IPS DF 6.9 (cell line): Measurements from ENCODE around the gene MYO1E.
"Not testable (repeated sequence)": the region's sequence is repeated elsewhere in the genome, so short reads cannot be mapped to it uniquely, and the experiment has no call there.

Experiments
- DNase-seq: peaks from one replicate; pipeline ENCODE4 v3.0.0-alpha.2; 2013; ENCODE audit warnings: low read depth, low spot score
- H3K27ac ChIP-seq: one replicate; pipeline ENCODE4 v1.5.1; 2013; ENCODE audit warnings: low read length, control low read depth
- H3K27me3 ChIP-seq: 2 replicates; pipeline ENCODE4 v1.6.1; 2013; ENCODE audit warnings: mild to moderate bottlenecking, low read length; ENCODE audit not compliant: control insufficient read depth, insufficient read depth
- H3K36me3 ChIP-seq: 2 replicates; pipeline ENCODE4 v1.6.1; 2013; ENCODE audit warnings: low read length; ENCODE audit not compliant: control insufficient read depth, insufficient read depth
- H3K4me1 ChIP-seq: 2 replicates; pipeline ENCODE4 v1.6.1; 2013; ENCODE audit warnings: low read length; ENCODE audit not compliant: control insufficient read depth, insufficient read depth
- H3K4me3 ChIP-seq: 2 replicates; pipeline ENCODE4 v1.5.1; 2013; ENCODE audit warnings: mild to moderate bottlenecking, low read length
- H3K9me3 ChIP-seq: 2 replicates; pipeline ENCODE4 v1.6.1; 2013; ENCODE audit warnings: low read length, inconsistent platforms; ENCODE audit not compliant: control insufficient read depth, insufficient read depth
- WGBS: extraction: QIAGEN DNeasy Blood & Tissue Kit; methylation state at CpG from one replicate; pipeline ENCODE4 v1.1.7; 2013; ENCODE audit warnings: mixed read lengths, missing lambda C conversion rate; ENCODE audit not compliant: insufficient read length, insufficient coverage; 5-methylcytosine and 5-hydroxymethylcytosine counted together

The MYO1E gene

DNA sequence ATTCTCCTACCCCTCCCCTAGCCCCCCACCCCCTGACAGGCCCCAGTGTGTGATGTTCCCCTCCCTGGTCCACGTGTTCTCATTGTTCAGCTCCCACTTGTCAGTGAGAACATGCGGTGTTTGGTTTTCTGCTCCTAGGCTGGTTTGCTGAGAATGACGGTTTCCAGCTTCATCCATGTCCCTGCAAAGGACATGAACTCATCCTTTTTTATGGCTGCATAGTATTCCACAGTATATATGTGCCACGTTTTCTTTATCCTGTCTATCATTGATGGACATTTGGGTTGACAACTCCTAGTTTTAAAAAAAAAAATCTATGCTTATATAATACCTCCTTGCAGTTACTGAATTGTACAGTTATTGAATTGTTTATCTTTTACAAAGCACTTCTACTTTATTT lies 35.9 kb downstream of the MYO1E start:
- not testable (repeated sequence) for H3K4me1 ChIP-seq, H3K27me3 ChIP-seq, H3K9me3 ChIP-seq, H3K4me3 ChIP-seq, H3K36me3 ChIP-seq, H3K27ac ChIP-seq, DNase-seq
- no CpG with 5 or more reads among the region's 4 CpGs for WGBS

DNA sequence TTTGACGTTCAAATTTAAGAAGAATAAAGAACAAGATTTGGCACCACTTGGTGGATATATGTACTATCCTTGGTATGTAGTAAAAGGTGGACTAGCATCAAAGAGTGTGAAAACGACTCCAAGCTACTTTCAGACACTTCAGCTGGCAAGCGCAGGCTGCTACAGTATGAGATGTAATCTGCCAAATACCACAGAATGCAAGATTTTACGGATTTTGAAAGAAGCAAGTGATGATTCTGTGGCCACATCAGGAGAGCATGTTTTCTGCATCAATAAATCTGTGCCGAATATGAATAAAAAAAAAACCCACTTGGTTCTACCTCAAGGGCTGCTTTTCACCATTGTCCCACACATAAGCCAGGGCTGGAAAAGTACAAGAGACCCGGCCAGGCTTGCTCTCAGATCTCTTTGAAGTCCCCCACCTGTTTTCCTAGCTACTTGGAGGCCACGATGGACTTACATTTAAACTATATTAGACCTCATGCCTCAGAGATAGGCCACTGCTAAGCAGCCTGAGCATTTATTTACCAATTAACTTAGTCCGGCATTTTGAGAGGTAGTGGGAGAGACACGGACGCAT lies 37.4 kb downstream of the MYO1E start:
- no peaks in the 10 kb centered on the region for H3K9me3 ChIP-seq
- no peaks in the 10 kb centered on the region for H3K4me1 ChIP-seq
- no peak overlapping the region for H3K4me3 ChIP-seq
- no peaks in the 10 kb centered on the region for H3K36me3 ChIP-seq
- WGBS = no CpG with 5 or more reads among the region's 10 CpGs
- no peaks in the 10 kb centered on the region for H3K27me3 ChIP-seq
- no peak overlapping the region for H3K27ac ChIP-seq
- DNase-seq = no peak

GRCh38 chr15:59334076-59334415 lies 38.6 kb downstream of the MYO1E start:
- no peak for DNase-seq
- H3K4me3 ChIP-seq = no peak overlapping the region
- no peaks in the 10 kb centered on the region for H3K27me3 ChIP-seq
- no peak overlapping the region for H3K27ac ChIP-seq
- H3K36me3 ChIP-seq = no peaks in the 10 kb centered on the region
- no CpG with 5 or more reads among the region's 3 CpGs for WGBS
- H3K4me1 ChIP-seq = peaks cover 2% of the 10 kb centered on the region; the same call in 1 of the 2 replicates
- no peaks in the 10 kb centered on the region for H3K9me3 ChIP-seq

- H3K4me1 ChIP-seq = peaks cover 3% of the 10 kb centered on the region; the same call in 1 of the 2 replicates
- no peaks in the 10 kb centered on the region for H3K36me3 ChIP-seq
- no peaks in the 10 kb centered on the region for H3K27me3 ChIP-seq
- H3K27ac ChIP-seq = no peak overlapping the region
- DNase-seq = no peak
- no peak overlapping the region for H3K4me3 ChIP-seq
- H3K9me3 ChIP-seq = no peaks in the 10 kb centered on the region
- no CpG with 5 or more reads among the region's 6 CpGs for WGBS
Observed at GRCh38 chr15:59333401-59334075, 39.1 kb downstream of the MYO1E start.

DNA sequence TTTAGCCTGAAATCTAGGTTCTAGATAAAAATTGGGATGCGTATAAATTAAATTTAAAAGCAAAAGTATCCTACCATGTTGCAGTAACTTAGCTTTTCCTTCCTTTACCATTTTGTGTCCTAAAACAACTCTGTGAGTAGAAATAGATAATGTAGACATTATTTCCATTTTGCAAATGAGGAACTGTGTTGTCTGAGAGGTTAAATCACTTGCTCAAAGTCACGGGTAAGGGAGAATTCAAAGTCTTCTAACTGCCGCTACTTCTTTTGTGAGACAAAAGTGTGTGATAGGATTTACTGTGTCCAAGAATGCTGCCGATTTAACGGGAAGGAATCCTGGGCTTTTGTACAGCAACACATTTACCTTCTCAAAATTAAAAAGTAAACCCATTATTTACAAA lies 40.7 kb downstream of the MYO1E start:
- peaks cover 5% of the 10 kb centered on the region for H3K4me1 ChIP-seq
- no peaks in the 10 kb centered on the region for H3K9me3 ChIP-seq
- no peak for DNase-seq
- H3K36me3 ChIP-seq = no peaks in the 10 kb centered on the region
- H3K4me3 ChIP-seq = no peak overlapping the region
- no peaks in the 10 kb centered on the region for H3K27me3 ChIP-seq
- WGBS = no CpG with 5 or more reads among the region's 5 CpGs
- no peak overlapping the region for H3K27ac ChIP-seq

DNA sequence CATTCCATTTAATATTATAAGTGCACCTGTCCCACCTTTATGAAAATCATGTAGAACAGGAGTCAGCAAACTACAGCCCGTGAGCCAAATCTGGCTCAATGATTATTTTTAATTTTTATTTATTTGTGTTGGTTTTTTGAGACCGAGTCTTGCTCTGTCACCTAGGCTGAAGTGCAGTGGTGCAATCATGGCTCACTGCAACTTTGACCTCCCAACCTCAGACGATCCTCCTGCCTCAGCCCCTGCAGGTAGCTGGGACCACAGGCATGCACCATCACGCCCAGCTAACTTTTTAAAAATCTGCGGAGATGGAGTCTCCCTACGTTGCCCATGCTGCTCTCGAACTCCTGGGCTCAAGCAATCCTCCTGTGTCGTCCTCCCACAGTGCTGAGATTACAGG lies 42.0 kb downstream of the MYO1E start:
- H3K27ac ChIP-seq = no peak overlapping the region

GRCh38 chr15:59329570-59330350 lies 42.9 kb downstream of the MYO1E start:
- Histone ChIP-seq H3K9me3 (no peaks in the 10 kb centered on the region), H3K27ac (no peak overlapping the region), H3K4me1 (peaks cover 5% of the 10 kb centered on the region), H3K36me3 (no peaks in the 10 kb centered on the region), H3K27me3 (no peaks in the 10 kb centered on the region), H3K4me3 (no peak overlapping the region)
- whole genome bisulfite sequencing = no CpG with 5 or more reads among the region's 6 CpGs
- DNase-seq = no peak

More for the DNA sequence above, 42.0 kb downstream of the MYO1E start:
- DNase-seq = no peak
- Histone ChIP-seq H3K27me3 (no peaks in the 10 kb centered on the region), H3K36me3 (no peaks in the 10 kb centered on the region), H3K4me3 (no peak overlapping the region), H3K9me3 (no peaks in the 10 kb centered on the region), H3K4me1 (peaks cover 5% of the 10 kb centered on the region)
- WGBS = no CpG with 5 or more reads among the region's 8 CpGs

- no peaks in the 10 kb centered on the region for H3K27me3 ChIP-seq
- H3K27ac ChIP-seq = no peak overlapping the region
- no peaks in the 10 kb centered on the region for H3K9me3 ChIP-seq
- no peaks in the 10 kb centered on the region for H3K36me3 ChIP-seq
- no peak for DNase-seq
- H3K4me1 ChIP-seq = peaks cover 5% of the 10 kb centered on the region
- H3K4me3 ChIP-seq = no peak overlapping the region
- no CpG with 5 or more reads among the region's 4 CpGs for WGBS
Observed at GRCh38 chr15:59329091-59329490, 43.6 kb downstream of the MYO1E start.

DNA sequence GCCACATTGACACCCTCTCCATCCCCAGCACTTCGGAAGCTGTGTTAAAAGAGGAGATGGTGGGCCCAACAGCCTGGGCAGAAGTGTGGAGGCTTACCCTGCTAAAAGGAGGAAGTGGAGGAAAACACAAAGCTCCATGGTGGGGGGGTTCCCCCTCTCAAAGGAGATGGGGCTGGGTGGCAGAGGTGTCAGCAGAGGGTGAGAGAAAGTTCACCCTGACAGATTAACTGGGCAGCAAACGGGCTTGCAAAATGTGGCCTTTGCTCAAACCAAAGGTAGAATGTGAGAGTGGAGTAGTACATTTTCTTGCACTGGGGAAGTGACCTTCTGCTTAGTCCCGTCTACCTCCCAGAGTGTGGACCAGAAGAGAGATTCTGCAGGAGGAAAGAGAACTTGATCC lies 44.7 kb downstream of the MYO1E start:
- DNase-seq = no peak
- WGBS = no CpG with 5 or more reads among the region's 3 CpGs
- H3K4me3 ChIP-seq = no peak overlapping the region
- no peaks in the 10 kb centered on the region for H3K9me3 ChIP-seq
- H3K27ac ChIP-seq = no peak overlapping the region
- no peaks in the 10 kb centered on the region for H3K36me3 ChIP-seq
- H3K27me3 ChIP-seq = no peaks in the 10 kb centered on the region
- peaks cover 5% of the 10 kb centered on the region for H3K4me1 ChIP-seq

DNA sequence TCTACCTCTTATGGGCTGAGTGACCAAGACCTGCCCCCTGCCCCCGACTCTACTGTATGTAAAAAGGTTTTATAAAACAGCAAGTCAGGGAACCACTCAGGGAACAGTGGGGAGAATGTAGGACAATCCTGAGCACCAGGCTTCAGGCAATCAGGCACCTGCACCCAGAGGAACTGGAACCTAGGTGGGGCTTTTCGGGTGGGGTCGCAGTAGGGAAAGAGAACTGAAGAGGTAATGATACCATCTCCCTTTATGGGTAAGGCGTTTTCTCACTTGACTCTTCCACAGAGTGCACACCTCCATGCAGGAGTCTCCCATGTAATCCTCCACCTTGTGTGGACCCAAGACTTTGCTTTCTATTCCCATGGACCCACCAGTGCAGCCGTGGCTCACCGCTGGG lies 45.8 kb downstream of the MYO1E start:
- Histone ChIP-seq H3K9me3 (no peaks in the 10 kb centered on the region), H3K27ac (no peak overlapping the region), H3K36me3 (no peaks in the 10 kb centered on the region), H3K4me3 (no peak overlapping the region), H3K27me3 (no peaks in the 10 kb centered on the region), H3K4me1 (peaks cover 5% of the 10 kb centered on the region)
- no peak for DNase-seq
- no CpG with 5 or more reads among the region's 6 CpGs for WGBS
